PFSK-1 (cell line): ENCODE data around the gene CEP41.

ENCODE experiments used
- FOXP2 ChIP-seq: optimal IDR thresholded peaks from 2 replicates; pipeline ENCODE3; 2011; ENCODE audit warnings: borderline replicate concordance, control low read depth, inconsistent platforms; ENCODE audit not compliant: insufficient read depth; ENCODE audit errors: extremely low read length, extremely low read depth
- POLR2AphosphoS5 ChIP-seq: IDR thresholded peaks from 2 replicates; pipeline ENCODE4 v1.6.1; 2012; ENCODE audit warnings: low read depth, mild to moderate bottlenecking, control low read depth, low read length, moderate library complexity
- SIN3A ChIP-seq: IDR thresholded peaks from 2 replicates; pipeline ENCODE4 v1.6.1; 2012; ENCODE audit warnings: mild to moderate bottlenecking, low read length, moderate library complexity, borderline replicate concordance; ENCODE audit not compliant: insufficient read depth
- TAF1 ChIP-seq: IDR thresholded peaks from 2 replicates; pipeline ENCODE4 v1.6.1; 2012; ENCODE audit warnings: low read length, control low read depth, borderline replicate concordance; ENCODE audit not compliant: insufficient read depth
- TF ChIP-seq, protein P1 (sequence below), 2 experiments: IDR thresholded peaks; 2 replicates each; pipeline versions ENCODE4 v1.6.1 to v1.8.0; 2011 to 2012; ENCODE audit warnings: low read depth in 2 of 2, low read length in 2 of 2, control low read depth in 1 of 2, inconsistent platforms in 1 of 2, mild to moderate bottlenecking in 1 of 2, moderate library complexity in 1 of 2; ENCODE audit not compliant: insufficient read depth in 1 of 2

CEP41 gene

GRCh38 chr7:130372402-130373165 lies 68.2 kb downstream of the CEP41 start:
- TF ChIP-seq POLR2AphosphoS5 (no peak), SIN3A (no peak), FOXP2 (no peak), TAF1 (no peak)
- TF ChIP-seq, protein P1, sequence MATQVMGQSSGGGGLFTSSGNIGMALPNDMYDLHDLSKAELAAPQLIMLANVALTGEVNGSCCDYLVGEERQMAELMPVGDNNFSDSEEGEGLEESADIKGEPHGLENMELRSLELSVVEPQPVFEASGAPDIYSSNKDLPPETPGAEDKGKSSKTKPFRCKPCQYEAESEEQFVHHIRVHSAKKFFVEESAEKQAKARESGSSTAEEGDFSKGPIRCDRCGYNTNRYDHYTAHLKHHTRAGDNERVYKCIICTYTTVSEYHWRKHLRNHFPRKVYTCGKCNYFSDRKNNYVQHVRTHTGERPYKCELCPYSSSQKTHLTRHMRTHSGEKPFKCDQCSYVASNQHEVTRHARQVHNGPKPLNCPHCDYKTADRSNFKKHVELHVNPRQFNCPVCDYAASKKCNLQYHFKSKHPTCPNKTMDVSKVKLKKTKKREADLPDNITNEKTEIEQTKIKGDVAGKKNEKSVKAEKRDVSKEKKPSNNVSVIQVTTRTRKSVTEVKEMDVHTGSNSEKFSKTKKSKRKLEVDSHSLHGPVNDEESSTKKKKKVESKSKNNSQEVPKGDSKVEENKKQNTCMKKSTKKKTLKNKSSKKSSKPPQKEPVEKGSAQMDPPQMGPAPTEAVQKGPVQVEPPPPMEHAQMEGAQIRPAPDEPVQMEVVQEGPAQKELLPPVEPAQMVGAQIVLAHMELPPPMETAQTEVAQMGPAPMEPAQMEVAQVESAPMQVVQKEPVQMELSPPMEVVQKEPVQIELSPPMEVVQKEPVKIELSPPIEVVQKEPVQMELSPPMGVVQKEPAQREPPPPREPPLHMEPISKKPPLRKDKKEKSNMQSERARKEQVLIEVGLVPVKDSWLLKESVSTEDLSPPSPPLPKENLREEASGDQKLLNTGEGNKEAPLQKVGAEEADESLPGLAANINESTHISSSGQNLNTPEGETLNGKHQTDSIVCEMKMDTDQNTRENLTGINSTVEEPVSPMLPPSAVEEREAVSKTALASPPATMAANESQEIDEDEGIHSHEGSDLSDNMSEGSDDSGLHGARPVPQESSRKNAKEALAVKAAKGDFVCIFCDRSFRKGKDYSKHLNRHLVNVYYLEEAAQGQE (IDR thresholded peaks at IDR 0.05; ENCODE audit: insufficient read depth in 1 of 2, low read depth in 2 of 2, low read length in 2 of 2) = no peak

GRCh38 chr7:130371046-130371445 lies 69.8 kb downstream of the CEP41 start:
- TF ChIP-seq FOXP2 (no peak), SIN3A (no peak), POLR2AphosphoS5 (no peak), TAF1 (no peak)
- TF ChIP-seq, protein P1 (IDR thresholded peaks at IDR 0.05; ENCODE audit: insufficient read depth in 1 of 2, low read depth in 2 of 2, low read length in 2 of 2) = no peak

DNA sequence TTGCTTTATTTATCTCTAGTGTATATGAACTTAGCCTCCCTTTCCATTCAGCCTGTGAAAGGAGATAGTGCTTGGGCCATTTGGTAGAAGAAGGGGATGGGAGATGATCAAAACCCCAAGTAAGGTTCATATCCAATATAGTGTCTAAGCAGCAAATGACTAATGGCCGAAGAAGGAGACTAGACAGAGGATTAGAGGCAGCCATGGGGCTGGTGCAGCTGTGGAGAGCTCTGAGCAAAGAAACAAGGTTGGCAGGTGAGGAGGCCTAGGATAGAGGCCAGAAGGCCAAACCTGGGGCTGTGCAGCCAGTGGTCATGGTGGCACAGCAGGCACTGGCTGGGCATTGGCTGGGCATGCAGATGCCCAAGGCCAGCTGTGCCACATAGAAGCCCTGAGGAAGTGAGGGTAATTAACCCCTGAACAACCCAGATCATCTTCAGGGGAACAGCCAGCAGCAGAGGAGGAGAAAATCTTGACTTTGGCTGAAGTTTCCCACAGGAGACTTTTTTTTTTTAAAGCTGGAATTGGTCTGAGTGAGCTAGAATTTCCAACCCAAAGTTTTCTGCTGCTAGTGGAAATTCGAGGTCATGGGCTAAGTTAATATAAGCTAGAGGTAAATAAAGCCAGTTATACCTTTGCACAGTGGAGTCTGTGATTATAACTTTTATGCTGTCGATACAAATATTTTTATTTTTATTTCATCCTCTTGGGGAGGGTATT lies 70.8 kb downstream of the CEP41 start:
- no peak for TF ChIP-seq FOXP2
- TF ChIP-seq TAF1 = no peak
- TF ChIP-seq SIN3A = no peak
- TF ChIP-seq, protein P1 (IDR thresholded peaks at IDR 0.05; ENCODE audit: insufficient read depth in 1 of 2, low read depth in 2 of 2, low read length in 2 of 2) = no peak
- TF ChIP-seq POLR2AphosphoS5 = no peak

DNA sequence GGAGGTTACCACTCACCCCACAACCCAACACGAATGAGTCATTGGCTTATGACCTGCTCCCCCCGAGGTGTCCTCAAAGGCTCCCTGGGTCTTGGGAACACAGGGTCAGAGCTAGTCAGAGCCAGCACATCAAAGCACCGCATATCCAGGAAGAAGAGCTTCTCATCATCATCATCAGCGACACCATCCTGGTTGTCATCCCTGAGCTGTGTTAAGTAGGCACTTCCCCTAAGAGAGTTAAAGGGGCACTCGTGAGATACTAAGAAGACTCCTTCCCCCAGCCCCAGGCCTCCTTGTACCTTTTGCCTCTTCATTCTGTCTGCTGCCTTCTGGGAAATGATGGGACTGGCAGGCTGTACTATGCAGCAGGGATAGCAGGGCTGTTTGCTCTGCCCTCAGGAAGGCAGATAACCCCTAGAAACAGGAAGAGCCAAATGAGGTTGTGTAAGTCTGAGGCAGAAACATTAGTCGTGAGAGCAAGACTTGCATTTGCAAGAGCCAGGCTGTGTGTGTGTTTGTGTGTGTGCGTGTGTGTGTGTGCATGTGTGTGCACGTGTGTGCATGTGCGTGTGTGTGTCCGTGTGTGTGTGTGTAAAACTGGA lies 71.6 kb downstream of the CEP41 start:
- TF ChIP-seq TAF1 (no peak), FOXP2 (no peak)

- TF ChIP-seq TAF1 (no peak), POLR2AphosphoS5 (no peak), FOXP2 (no peak), SIN3A (no peak)
- TF ChIP-seq, protein P1 (IDR thresholded peaks at IDR 0.05; ENCODE audit: insufficient read depth in 1 of 2, low read depth in 2 of 2, low read length in 2 of 2) = no peak
Observed at GRCh38 chr7:130367836-130368746, 72.7 kb downstream of the CEP41 start.
